Activated gamma-delta T cell treated with anti-CD3 and anti-CD28 coated beads, Interleukin-2, amount 50 U/mL, for 16 hours (primary cell): ENCODE measurements around the gene CBX4.

Experiments
- DNase-seq: peaks from one replicate; pipeline ENCODE4 v3.0.0-alpha.2; 2020; ENCODE audit warnings: low read depth

Gene CBX4

GRCh38 chr17:79841369-79842135 is 2.3 kb upstream of the CBX4 start:
- no peak for DNase-seq

- no peak for DNase-seq
Observed at GRCh38 chr17:79840989-79841286, 1.7 kb upstream of the CBX4 start.

GRCh38 chr17:79840269-79840988 is 1.2 kb upstream of the CBX4 start:
- DNase-seq, result no peak

DNA sequence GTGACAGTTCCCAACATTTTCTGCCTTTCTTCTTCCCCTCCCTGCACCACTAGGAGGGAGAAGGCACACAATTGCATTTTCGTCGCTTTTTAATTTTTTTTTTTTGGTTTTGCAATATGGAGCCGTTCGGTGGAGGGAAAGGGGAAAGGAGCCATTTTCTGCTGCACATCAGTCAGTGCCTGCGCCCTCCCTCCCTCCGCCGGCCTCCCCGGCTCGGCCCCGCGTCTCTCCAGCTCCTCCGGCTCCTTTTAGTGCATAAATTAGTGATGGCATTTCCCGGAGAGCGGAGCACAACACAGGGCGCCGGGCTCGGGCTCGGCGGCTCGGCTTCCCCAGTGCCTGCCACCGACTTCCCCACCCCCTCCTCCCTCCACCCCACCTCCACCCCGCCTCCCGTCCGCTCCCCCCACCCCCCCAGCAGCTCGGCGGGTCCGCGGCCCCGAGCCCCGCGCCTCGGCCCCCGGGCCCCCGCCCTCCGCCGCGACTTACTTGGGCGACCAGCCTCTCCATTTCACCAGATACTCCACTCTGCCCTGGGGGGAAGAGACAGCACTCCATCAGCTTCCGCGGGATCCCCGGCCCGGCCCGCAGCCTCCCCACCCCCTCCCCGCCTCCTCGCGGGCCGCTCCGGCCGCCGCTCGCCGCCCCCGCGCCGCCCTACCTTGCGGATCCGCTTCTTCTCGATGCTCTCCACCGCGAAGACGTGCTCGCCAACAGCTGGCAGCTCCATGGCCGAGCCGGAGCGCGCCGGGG is 542 bp downstream of the CBX4 start:
- DNase-seq, result peak; percentile 14

GRCh38 chr17:79837888-79838521 is 1.2 kb downstream of the CBX4 start:
- no peak for DNase-seq

GRCh38 chr17:79836972-79837887 is 2.0 kb downstream of the CBX4 start:
- peak; percentile 29 for DNase-seq

DNA sequence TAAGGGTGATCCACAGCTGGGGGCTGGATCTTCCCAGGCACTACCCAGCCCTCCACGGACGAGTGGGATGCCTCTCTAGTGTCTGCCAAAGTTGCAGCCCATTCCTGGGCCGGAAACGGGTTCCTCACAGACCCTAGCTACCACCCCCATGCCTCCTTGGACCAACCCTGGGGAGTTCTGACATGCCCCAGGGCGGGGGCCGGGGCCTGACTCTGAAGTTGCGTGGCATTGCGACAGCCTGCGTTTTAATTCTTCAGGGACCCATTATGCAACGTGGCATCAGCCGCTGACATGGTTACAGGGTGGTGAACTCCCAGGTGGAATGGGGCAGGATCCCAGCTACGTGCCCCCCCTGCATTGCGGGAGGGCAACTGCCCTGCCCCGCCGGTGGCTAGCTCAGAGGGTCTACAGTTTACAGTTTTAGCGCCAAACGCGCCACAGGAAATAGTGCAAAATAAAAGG is 2.7 kb downstream of the CBX4 start:
- DNase-seq, result no peak

GRCh38 chr17:79835953-79836509 is 3.2 kb downstream of the CBX4 start:
- no peak for DNase-seq

DNA sequence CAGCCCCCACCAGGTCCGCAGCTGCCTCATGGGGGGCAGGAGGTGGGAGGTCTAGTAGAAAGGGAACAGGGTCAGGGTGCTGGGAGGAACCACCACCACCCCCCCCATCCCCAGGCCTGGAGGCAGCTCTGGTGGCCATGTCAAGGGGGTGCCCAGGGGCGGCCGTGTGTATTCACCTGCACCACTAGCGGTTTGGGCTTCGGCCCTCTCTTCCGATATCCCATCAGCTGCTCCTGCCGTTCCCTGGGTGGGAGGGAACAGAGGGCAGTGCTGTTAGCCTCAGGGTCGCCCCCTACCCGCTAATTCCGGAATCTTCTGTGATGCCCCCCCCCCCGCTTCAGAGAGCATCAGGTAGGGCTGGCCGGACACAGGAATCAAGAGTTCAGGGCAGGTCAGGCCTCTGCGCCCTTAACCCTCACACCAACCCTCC is 3.8 kb downstream of the CBX4 start:
- DNase-seq, result no peak

GRCh38 chr17:79834565-79835469 is 4.4 kb downstream of the CBX4 start:
- no peak for DNase-seq

GRCh38 chr17:79833744-79834564 is 5.3 kb downstream of the CBX4 start:
- no peak for DNase-seq

DNA sequence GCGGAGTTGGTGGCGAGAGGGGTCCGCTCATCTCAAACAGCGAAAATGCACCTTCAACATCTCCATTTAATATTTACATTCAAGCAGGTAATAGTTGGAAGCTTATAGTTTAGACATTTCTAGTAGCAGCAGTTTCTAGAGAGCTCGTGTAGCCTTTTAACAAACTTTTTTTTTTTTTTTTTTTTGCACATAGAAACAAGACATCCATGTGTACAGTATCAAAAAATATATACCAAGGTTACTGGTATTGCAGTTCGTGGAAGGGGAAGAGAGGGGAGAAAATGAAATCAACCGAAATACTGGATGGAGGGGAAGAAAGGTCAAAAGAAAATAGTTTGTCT is 6.2 kb downstream of the CBX4 start:
- no peak for DNase-seq

DNA sequence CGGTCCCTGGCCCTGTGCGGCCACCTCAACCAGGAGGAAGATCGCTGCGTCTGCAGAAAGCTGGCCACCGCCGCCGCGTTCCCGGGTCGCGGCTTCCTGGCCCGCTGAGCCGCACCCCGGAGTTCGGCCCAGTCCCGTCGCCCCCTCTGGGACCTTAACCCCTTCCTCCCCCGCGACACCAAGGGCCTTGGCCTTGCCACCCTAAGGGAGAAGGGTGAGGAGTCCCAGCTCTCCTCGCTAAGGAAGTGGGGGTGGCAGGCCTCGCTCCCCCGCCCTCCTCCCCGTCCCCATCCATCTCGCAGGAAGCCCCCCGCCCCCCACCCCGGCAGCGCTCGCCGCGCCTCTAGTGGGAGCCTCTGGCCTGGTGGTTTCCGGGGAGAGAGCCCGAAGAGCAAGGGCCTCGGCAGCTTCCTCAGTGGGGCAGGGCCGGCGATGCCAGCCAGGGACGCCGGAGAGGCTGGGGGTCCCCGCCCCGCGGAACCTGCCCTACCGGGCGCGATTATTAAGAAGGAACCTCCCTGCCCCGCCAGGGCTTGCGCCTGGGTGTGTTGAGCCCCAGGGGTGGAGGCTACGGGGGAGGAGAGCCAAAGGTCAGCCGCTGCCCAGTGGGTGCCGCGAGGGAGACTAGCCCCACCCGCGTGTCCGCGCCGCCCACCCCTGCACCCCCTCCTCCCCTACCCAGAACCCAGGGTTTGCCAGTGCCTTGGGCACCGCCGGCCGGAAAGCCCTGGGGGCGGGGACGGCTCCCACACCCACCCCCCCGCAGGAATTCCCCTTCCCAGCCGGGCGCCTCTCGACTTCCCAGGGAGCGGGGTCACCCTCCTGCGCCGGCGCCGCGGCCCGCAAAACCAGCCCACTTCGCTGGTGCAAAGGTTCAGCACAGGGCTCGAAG is 6.8 kb downstream of the CBX4 start:
- DNase-seq, result no peak

DNA sequence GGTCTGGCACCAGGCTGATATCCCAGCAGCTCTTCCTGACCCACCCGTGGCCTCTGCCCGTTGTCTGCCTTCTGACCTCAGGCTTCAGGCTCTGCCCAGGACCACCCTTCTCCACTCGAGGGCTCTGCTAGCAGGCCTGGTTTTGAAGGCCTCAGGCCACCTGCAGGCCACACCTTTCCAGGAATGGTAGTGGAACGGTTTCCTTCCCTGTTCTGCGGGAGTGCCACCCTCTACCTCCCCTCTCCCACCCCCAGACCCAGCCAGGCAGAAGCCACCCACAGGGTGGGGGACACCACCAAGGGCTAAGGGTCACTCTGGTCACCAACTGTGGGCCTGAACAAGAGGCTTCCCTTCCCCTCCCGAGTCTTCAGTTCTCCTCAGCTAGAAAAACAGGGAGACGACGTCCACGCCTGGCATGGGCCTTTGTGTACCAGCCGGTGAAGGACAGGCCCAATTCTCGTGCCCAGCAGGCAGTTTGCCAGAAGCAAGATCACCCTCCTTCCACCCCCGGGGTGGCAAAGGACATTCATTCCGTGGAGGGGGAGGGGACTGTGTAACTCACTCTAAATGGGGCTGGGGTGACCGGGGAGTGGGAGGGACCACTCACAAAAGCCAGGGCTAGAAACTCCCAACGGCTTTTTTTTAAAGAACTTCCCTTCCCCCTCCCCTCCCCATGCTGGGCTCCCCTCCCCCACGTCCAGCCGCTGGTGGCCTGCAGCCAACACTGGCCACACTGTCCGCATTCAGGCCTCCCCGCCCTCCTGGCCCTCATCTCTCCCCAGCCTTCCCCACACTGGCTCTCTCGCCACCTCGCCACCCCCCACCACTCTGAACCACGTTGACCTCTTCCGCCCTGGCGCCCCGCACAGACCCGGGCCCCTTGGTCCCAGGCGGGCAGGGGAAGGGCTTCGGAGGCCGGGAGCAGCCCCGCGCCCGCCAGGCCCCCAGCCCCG is 7.7 kb downstream of the CBX4 start:
- no peak for DNase-seq

GRCh38 chr17:79830763-79831264 is 8.4 kb downstream of the CBX4 start:
- DNase-seq, result no peak

DNA sequence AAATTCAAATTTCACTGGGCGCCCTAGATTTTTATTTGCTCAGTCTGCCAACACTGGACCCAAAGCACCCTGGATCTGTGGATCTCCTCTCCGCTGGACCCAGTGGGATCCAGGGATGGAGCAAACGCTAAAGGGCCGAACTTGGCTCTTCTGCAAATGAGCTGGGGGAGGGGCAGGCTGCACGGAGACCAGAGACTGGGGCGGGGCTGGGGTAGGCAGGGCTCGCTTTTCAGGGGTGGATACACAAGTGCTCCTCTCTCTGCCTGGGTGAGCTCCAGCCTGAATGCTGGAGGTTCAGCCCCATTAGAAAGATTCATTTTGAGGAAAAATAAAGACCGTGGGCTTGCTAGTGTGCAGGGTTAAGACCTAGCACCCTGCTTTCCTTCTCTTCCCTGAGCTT is 8.9 kb downstream of the CBX4 start:
- DNase-seq, result no peak

GRCh38 chr17:79829457-79829856 is 9.8 kb downstream of the CBX4 start:
- no peak for DNase-seq
